GM21529 (cell line): Measurements from ENCODE around the gene ZNF462.
A peak's percentile ranks its signal among the peaks of the same experiment; 100 is the strongest.
"Not testable (repeated sequence)": the region's sequence is repeated elsewhere in the genome, so short reads cannot be mapped to it uniquely, and the experiment has no call there.

Experiments used
- ATAC-seq: cut with Tn5 transposase; IDR thresholded peaks from one replicate; pipeline ENCODE4 v1.9.1; 2021; ENCODE audit not compliant: unreplicated experiment

ZNF462 gene

GRCh38 chr9:106958955-106959657, 96.1 kb downstream of the ZNF462 start:
- ATAC-seq, result no peak

DNA sequence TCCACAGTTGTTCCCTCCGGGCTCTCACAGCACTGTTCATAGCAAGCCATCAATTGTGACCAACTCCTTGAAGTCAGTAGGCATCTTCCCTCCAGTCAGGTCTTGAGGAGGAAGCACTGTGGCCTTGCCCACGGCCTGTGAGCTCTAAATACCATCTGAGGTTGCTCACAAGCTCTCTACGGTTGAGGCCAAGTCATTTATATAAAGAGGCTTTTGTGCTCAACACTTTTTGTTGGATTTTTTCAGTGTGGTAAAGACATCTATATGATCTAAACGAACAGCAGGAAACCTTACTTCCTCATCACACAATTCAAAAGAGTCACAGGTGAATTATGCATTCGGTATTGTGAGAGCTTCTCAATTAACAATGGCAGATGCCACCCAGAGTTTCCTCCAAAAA, 97.3 kb downstream of the ZNF462 start:
- no peak for ATAC-seq

DNA sequence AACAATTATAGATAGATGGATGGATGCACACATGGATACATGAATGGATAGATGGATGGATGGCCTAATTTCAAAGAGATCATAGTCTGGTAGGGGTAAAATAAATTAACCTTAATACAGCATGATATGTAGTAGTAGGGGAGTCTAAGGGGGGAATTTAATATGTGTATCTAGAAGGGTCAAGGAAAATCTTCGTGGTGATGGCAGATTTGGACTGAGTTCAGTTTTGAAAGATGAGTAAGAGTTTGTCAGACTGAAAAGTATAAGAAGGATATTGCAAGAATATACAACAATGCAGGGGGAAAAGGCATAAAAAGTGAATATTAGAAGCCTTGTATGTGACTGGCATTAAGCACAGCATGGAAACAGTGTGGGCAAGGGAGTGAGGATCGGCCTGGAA, 98.7 kb downstream of the ZNF462 start:
- no peak for ATAC-seq

GRCh38 chr9:106962122-106962521, 99.2 kb downstream of the ZNF462 start:
- no peak for ATAC-seq

- no peak for ATAC-seq
Measured at GRCh38 chr9:106962615-106963363, 99.8 kb downstream of the ZNF462 start.

GRCh38 chr9:106963684-106964083, 100.7 kb downstream of the ZNF462 start:
- no peak for ATAC-seq

DNA sequence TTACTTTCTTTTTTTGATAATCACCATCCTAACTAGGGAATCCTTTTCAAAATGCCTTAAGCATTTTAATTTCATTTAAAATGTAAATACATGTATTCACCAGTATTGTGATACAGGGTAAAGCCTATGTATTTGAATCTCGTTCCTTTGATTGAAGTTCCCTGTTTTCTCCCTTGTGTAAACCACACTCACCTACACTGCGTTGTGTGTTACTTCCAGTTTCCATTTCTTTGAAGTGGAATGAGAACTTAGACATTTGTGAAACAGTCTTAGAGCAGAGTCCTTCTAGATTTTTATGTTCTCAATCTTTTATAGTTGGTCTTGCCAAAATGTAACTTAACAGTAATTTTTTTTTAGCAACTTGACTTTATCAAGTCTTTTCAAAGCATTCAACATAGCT, 101.4 kb downstream of the ZNF462 start:
- ATAC-seq, result no peak

DNA sequence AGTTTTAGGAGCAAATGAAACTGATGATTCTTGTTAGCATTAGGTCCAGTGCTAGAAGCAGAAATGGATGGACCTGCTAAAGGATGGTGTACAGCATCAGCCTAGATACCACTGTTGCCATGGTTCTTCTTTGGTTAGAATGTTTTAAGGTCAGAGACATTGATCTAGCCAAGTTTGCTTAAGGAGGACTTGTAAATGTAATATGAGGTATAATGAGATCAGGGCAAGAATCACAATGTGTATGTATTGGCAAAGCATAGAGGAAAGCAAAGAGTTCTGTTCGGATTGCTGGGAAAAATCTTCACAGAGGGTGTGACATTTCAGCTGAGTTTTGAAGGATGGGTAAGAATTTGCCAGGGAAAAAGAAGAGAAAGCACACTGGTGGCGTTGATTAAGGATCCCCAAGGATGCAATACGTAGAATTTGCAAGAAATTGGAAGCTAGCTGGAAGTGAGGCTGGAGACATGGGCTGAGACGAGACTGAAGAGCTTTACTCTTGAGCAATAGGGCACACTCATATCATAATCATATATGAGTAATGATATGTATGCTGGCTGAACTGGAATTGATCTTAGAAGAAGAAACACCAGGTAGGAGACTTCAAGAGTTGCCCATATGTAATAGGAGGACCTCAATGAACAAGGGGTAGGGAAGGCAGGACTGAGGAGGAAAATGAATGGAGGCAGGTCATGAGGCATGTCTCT, 102.0 kb downstream of the ZNF462 start:
- ATAC-seq, result no peak

GRCh38 chr9:106966481-106966880, 103.5 kb downstream of the ZNF462 start:
- no peak for ATAC-seq

DNA sequence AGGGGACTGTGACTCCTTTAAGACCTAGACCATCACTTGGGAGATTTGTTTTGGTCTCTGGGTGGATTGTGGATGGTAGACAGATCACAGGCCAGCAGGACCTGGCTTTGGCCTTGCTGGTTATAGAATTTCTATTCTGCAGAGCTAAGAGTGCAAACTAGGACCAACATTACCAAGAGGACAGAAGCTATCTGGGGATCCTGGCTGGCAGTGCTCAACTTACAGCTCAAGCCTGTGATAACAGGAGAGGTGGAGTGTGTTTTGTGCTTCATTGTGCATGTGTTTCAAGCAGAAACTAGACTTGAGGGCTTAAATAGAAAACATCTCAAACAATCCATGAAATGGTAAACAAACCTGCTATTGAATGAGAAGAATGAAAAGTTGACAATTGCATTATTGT, 106.7 kb downstream of the ZNF462 start:
- no peak for ATAC-seq

DNA sequence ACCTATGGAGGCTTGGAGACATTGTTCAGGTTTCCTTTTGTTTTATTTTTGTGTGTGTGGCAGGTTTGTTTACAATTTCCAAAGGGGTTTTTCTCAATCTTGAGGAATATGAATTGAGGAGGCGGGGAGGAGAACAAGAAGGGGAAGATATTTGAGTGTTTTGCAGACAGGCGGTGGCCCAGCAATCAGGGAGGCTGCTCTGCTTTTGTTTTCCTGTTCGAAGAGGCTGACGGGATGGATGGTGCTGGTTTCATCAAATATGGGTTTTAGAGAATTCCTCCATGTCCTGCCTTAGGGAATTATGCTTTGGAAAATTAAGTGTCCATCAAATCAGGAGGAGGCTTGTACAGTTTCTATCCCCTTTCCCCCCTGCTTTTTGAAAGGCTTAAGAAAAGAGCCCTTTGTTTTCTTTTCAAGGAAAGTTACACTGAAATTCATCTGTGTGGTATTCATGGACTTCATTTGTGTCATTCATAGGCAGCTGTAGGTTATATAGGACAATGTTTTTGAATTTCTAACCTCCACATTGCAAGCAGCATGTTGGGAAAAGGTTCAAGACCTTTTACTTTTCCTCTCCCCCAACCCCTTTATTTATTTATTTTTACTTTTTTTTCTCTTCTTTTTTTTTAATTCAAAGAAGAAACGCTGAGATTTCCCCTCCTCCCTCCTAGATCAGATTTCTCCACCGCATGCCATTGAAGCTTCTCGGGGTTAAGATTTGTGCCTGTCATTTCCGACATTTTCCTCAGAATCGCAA, 107.4 kb downstream of the ZNF462 start:
- ATAC-seq, result no peak

DNA sequence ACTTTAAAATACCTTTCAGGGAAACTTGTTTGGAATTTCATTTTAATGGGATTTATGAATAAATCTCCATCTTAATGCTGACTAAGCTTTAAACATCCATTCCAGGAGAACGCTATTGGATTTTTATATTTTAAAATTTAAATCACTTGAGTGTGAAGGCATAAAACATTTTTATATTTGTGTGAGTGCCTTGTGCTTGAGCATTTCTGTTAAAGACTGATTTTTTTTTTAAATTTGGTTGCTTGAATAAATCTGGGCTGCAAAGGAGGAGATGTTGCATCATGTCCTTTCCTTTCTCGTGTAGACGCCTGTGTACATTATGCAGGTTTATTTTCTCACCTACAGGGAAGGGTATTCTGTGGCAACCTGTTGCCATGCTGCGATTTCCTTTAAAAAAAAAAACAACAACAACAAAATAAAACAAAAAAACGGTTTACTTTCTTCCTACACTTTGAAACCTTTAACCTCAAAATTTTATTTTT, 108.1 kb downstream of the ZNF462 start:
- no peak for ATAC-seq

GRCh38 chr9:106972082-106972481, 109.1 kb downstream of the ZNF462 start:
- no peak for ATAC-seq

- ATAC-seq, result no peak
Measured at GRCh38 chr9:106974341-106974740, 111.4 kb downstream of the ZNF462 start.

- no peak for ATAC-seq
Measured at GRCh38 chr9:106976772-106977171, 113.8 kb downstream of the ZNF462 start.

DNA sequence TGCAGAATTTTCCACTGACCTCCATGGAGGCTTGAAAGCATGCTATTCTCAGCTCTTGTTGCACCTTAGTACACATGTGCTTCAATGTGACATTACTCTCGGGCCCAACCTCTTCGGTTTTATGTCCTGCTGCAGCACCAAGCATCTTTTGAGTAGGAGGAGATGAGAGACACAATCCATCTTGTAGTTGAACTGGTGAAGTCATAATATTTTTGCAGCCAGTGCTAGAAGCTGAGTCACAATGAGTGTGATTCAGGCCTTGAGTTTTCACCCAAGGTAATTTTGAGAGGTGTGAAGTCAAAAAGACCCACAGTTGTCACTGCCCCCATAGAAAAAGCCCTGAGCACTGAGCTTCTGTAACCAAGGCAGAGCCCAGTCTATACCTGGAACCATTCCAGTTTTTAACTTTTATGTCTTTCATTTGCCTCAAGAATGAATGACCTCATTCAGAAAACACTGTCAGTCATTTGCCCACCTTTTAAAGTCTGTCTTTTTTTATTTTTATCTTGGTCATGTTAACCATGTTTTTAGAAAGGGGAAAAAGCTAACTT, 117.7 kb downstream of the ZNF462 start:
- ATAC-seq, result no peak

DNA sequence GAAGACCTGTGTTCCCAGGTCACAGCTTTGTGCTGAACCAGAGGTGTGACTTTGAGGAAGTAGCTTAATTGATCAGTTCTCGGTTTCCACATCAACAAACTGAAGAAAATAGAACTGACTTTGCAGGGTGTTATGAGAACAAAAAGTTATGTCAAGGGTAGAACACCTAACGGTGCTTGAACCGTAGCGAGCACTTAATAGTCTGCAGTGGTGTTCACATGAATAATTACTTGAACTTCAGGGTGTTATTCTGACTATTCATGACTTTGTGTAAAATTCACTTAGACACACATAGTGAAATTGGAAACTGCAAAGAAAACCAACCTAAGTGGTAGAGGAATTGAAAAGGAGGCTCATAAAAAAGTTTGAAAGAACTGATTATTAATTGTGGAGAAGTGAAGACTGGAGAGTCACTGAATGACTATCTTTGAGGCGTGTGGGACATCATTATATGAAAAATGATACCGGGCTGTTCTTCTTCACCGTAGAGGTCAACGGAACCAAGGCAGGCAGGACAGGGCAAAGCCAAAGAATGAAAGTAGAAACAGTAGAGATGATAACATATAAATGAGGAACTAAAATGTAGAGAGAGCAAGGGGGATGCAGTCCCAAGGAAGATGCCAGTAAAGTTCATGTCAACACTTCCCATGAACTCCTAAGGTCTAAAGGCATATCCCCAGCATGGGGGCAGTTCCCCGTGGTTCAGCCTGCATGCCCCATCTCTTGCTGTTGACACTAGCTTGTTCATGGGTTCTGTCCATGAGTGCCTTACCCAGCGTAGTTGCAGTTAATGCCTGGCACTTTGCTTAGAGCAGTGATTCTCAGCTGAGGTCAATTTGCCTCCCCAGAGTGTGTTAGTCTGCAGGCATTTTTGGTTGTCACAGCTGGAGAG, 118.7 kb downstream of the ZNF462 start:
- ATAC-seq, result peak; percentile 74

DNA sequence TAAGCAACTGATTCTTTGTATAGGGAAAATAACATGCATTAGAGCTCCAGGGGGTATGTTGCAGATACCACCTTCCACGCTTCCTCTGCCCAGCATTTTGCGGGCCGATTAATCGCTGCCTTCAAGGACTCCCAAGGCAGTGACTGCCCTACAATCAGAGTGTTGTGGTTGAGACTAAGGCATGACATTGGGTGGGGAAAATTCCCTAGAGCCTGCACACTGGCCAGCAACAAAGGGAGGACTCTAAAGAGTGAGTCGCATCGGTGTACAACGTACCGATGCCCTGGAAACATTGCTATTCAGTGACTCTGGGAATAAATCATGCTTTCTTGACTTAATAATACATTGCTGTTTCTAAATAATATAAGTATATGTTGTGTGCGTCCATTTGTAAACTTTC, 119.7 kb downstream of the ZNF462 start:
- ATAC-seq, result no peak

- no peak for ATAC-seq
Measured at GRCh38 chr9:106983346-106983745, 120.4 kb downstream of the ZNF462 start.

DNA sequence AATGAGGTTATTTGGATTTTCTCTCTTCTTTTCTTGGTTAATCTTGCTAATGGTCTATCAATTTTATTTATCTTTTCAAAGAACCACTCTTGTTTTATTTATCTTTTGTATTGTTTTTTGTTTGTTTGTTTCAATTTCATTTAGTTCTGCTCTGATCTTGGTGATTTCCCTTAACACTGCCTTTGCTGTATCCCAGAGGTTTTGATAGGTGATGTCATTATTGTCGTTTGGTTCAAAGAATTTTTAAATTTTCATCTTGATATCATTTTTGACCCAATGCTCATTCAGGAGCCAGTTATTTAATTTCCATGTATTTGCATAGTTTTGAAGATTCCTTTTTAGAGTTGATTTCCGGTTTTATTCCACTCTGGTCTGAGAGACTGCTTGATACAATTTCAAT, 126.9 kb downstream of the ZNF462 start:
- ATAC-seq, result not testable (repeated sequence)
